CD4-positive, alpha-beta T cell (primary cell): ENCODE measurements around the gene HLCS. TPM values are rescaled to one million over a fixed set of nuclear protein-coding genes. Genes with fewer than 3 reads are reported as not detected.

Experiments used
- ATAC-seq: fragments of 200-7000 bp; cut with Tn5 transposase; one replicate; pipeline ENCODE4 v1.10.0; 2022; ENCODE audit warnings: mild to moderate bottlenecking; ENCODE audit not compliant: poor library complexity
- CTCF ChIA-PET: fragments of 350-600 bp; sonication (Branson Sonifier 250); formaldehyde crosslinking; loops from one replicate; lab custom pipeline; 2021; ENCODE audit warnings: antibody characterized with exemption, inconsistent platforms; lab: Charles Lee
- POLR2A ChIA-PET: fragments of 350-600 bp; sonication (Branson Sonifier 250); formaldehyde crosslinking; loops from one replicate; lab custom pipeline; 2021; ENCODE audit warnings: antibody characterized with exemption, inconsistent platforms; lab: Charles Lee
- DNase-seq, 14 experiments: peaks; one replicate each; pipeline ENCODE4 v3.0.0-alpha.2; 2013 to 2020; ENCODE audit warnings: mixed read lengths in 2 of 14
- H3K27ac ChIP-seq, 2 donors: one replicate each; pipeline versions ENCODE4 v1.5.1 to v1.7.0; 2013; ENCODE audit warnings: low read length in 2 of 2, low read depth in 1 of 2, mild to moderate bottlenecking in 1 of 2
- H3K27me3 ChIP-seq, 2 experiments: 1 replicate in 1 of 2; 2 replicates in 1 of 2; pipeline versions ENCODE4 v1.6.1 to v1.7.0; 2013; ENCODE audit warnings: low read length in 2 of 2, control low read depth in 1 of 2, mild to moderate bottlenecking in 1 of 2, moderate library complexity in 1 of 2; ENCODE audit not compliant: insufficient read depth in 2 of 2, control insufficient read depth in 1 of 2
- H3K36me3 ChIP-seq: one replicate; pipeline ENCODE4 v1.6.1; 2013; ENCODE audit warnings: low read length, control low read depth; ENCODE audit not compliant: insufficient read depth
- H3K4me1 ChIP-seq: one replicate; pipeline ENCODE4 v1.6.1; 2013; ENCODE audit warnings: low read length, control low read depth; ENCODE audit not compliant: insufficient read depth
- H3K4me3 ChIP-seq: one replicate; pipeline ENCODE4 v1.5.1; 2013; ENCODE audit warnings: mild to moderate bottlenecking, low read length, moderate library complexity
- H3K9me3 ChIP-seq, 2 experiments: 1 replicate in 1 of 2; 2 replicates in 1 of 2; pipeline versions ENCODE4 v1.6.1 to v1.7.0; 2013; ENCODE audit warnings: low read length in 2 of 2, mild to moderate bottlenecking in 2 of 2, control low read depth in 1 of 2, moderate library complexity in 1 of 2; ENCODE audit not compliant: control insufficient read depth in 1 of 2, insufficient read depth in 1 of 2
- H3K27ac Mint-ChIP-seq: one replicate; pipeline ENCODE4 v1.8.0; 2020; ENCODE audit warnings: mixed read lengths
- H3K27me3 Mint-ChIP-seq: one replicate; pipeline ENCODE4 v1.8.0; 2021; ENCODE audit warnings: mixed read lengths
- H3K36me3 Mint-ChIP-seq: one replicate; pipeline ENCODE4 v1.8.0; 2021; ENCODE audit warnings: low read depth, mixed read lengths
- H3K4me1 Mint-ChIP-seq: one replicate; pipeline ENCODE4 v1.8.0; 2021; ENCODE audit warnings: low read depth, mixed read lengths
- H3K4me3 Mint-ChIP-seq: one replicate; pipeline ENCODE4 v1.8.0; 2020; ENCODE audit warnings: mild to moderate bottlenecking, mixed read lengths
- H3K9me3 Mint-ChIP-seq: one replicate; pipeline ENCODE4 v1.8.0; 2020; ENCODE audit warnings: mixed read lengths
- CTCF ChIP-seq: fragments of 200-600 bp; IDR thresholded peaks from one replicate; pipeline ENCODE4 v1.8.0; 2022; ENCODE audit warnings: antibody characterized with exemption, mild to moderate bottlenecking
- intact Hi-C, 2 experiments: fragments of 100-400 bp; cut with DNase I in 1 of 2; cut with micrococcal nuclease in 1 of 2; formaldehyde crosslinking; loops; one replicate each; pipeline versions ENCODE4 v1.15.1 to v1.9.0; 2023 to 2025; cut with DNase I, micrococcal nuclease
- total RNA-seq, 174 experiments: library from RNA in 2 of 174; stranded (reverse) in 2 of 174; gene quantifications; one replicate each; pipeline ENCODE4 v1.2.3 and lab custom pipeline; 2021 to 2026

Gene HLCS
- total RNA-seq, 2 experiments from 2014 or later, result 8.1 to 10.0 TPM

- Histone ChIP-seq H3K4me1 (peaks cover 5% of the 10 kb centered on the region), H3K27me3 (peaks cover 25 to 36% of the 10 kb centered on the region in 2 experiments), H3K27ac (no peak overlapping the region), H3K9me3 (peaks cover 0 to 9% of the 10 kb centered on the region in 2 experiments), H3K36me3 (no peaks in the 10 kb centered on the region), H3K4me3 (no peak overlapping the region)
- Mint-ChIP-seq H3K36me3 (peaks cover 14% of the 10 kb centered on the region), H3K9me3 (no peaks in the 10 kb centered on the region), H3K27ac (no peak overlapping the region), H3K27me3 (peaks cover 73% of the 10 kb centered on the region), H3K4me1 (peaks cover 16% of the 10 kb centered on the region), H3K4me3 (no peak overlapping the region)
- DNase-seq (peak in 1 of 14 experiments; percentile 19), ATAC-seq (peak; percentile 41)
- POLR2A ChIA-PET, result no interaction called here
- intact Hi-C loops, result no loop called here
- no peak for TF ChIP-seq CTCF
- CTCF ChIA-PET, result no interaction called here
These were observed 218.6 kb downstream of the HLCS start for GRCh38 chr21:36747815-36748383.

GRCh38 chr21:36747041-36747814, 219.2 kb downstream of the HLCS start:
- H3K27ac ChIP-seq, result no peak overlapping the region
- peaks cover 7% of the 10 kb centered on the region for H3K36me3 Mint-ChIP-seq
- peaks cover 25 to 36% of the 10 kb centered on the region in 2 experiments for H3K27me3 ChIP-seq
- H3K27me3 Mint-ChIP-seq, result peaks cover 74% of the 10 kb centered on the region
- H3K4me1 ChIP-seq, result peaks cover 5% of the 10 kb centered on the region
- peak overlapping the region; percentile 58 for H3K4me3 Mint-ChIP-seq
- intact Hi-C loops, result no loop called here
- H3K9me3 ChIP-seq, result peaks cover 0 to 9% of the 10 kb centered on the region in 2 experiments
- DNase-seq (no peak), ATAC-seq (no peak)
- H3K4me1 Mint-ChIP-seq, result peaks cover 16% of the 10 kb centered on the region
- CTCF ChIA-PET, result no interaction called here
- TF ChIP-seq CTCF, result no peak
- H3K4me3 ChIP-seq, result no peak overlapping the region
- no peak overlapping the region for H3K27ac Mint-ChIP-seq
- no peaks in the 10 kb centered on the region for H3K9me3 Mint-ChIP-seq
- H3K36me3 ChIP-seq, result no peaks in the 10 kb centered on the region
- POLR2A ChIA-PET, result no interaction called here

GRCh38 chr21:36745459-36745858, 221.0 kb downstream of the HLCS start:
- CTCF ChIA-PET, result no interaction called here
- peaks cover 16% of the 10 kb centered on the region for H3K4me1 Mint-ChIP-seq

More at GRCh38 chr21:36745459-36745858, 221.0 kb downstream of the HLCS start:
- H3K27ac Mint-ChIP-seq, result no peak overlapping the region
- POLR2A ChIA-PET, result no interaction called here
- H3K4me3 Mint-ChIP-seq, result no peak overlapping the region
- H3K27me3 Mint-ChIP-seq, result peaks cover 70% of the 10 kb centered on the region
- DNase-seq (no peak), ATAC-seq (no peak)
- Histone ChIP-seq H3K27ac (no peak overlapping the region), H3K9me3 (peaks cover 0 to 9% of the 10 kb centered on the region in 2 experiments), H3K4me1 (peaks cover 5% of the 10 kb centered on the region), H3K4me3 (no peak overlapping the region), H3K36me3 (no peaks in the 10 kb centered on the region), H3K27me3 (peaks cover 25 to 36% of the 10 kb centered on the region in 2 experiments)
- intact Hi-C loops, result no loop called here
- peaks cover 1% of the 10 kb centered on the region for H3K36me3 Mint-ChIP-seq
- H3K9me3 Mint-ChIP-seq, result no peaks in the 10 kb centered on the region
- no peak for TF ChIP-seq CTCF
